CD4-positive, alpha-beta T cell (primary cell): ENCODE measurements around the gene RHBDL3. TPM values are rescaled to one million over a fixed set of nuclear protein-coding genes. Genes with fewer than 3 reads are reported as not detected.

Experiments
- ATAC-seq: fragments of 200-7000 bp; cut with Tn5 transposase; one replicate; pipeline ENCODE4 v1.10.0; 2022; ENCODE audit warnings: mild to moderate bottlenecking; ENCODE audit not compliant: poor library complexity
- CTCF ChIA-PET: fragments of 350-600 bp; sonication (Branson Sonifier 250); formaldehyde crosslinking; loops from one replicate; lab custom pipeline; 2021; ENCODE audit warnings: antibody characterized with exemption, inconsistent platforms; lab: Charles Lee
- POLR2A ChIA-PET: fragments of 350-600 bp; sonication (Branson Sonifier 250); formaldehyde crosslinking; loops from one replicate; lab custom pipeline; 2021; ENCODE audit warnings: antibody characterized with exemption, inconsistent platforms; lab: Charles Lee
- DNase-seq, 14 experiments: peaks; one replicate each; pipeline ENCODE4 v3.0.0-alpha.2; 2013 to 2020; ENCODE audit warnings: mixed read lengths in 2 of 14
- H3K27ac ChIP-seq, 2 donors: one replicate each; pipeline versions ENCODE4 v1.5.1 to v1.7.0; 2013; ENCODE audit warnings: low read length in 2 of 2, low read depth in 1 of 2, mild to moderate bottlenecking in 1 of 2
- H3K27me3 ChIP-seq, 2 experiments: 1 replicate in 1 of 2; 2 replicates in 1 of 2; pipeline versions ENCODE4 v1.6.1 to v1.7.0; 2013; ENCODE audit warnings: low read length in 2 of 2, control low read depth in 1 of 2, mild to moderate bottlenecking in 1 of 2, moderate library complexity in 1 of 2; ENCODE audit not compliant: insufficient read depth in 2 of 2, control insufficient read depth in 1 of 2
- H3K36me3 ChIP-seq: one replicate; pipeline ENCODE4 v1.6.1; 2013; ENCODE audit warnings: low read length, control low read depth; ENCODE audit not compliant: insufficient read depth
- H3K4me1 ChIP-seq: one replicate; pipeline ENCODE4 v1.6.1; 2013; ENCODE audit warnings: low read length, control low read depth; ENCODE audit not compliant: insufficient read depth
- H3K4me3 ChIP-seq: one replicate; pipeline ENCODE4 v1.5.1; 2013; ENCODE audit warnings: mild to moderate bottlenecking, low read length, moderate library complexity
- H3K9me3 ChIP-seq, 2 experiments: 1 replicate in 1 of 2; 2 replicates in 1 of 2; pipeline versions ENCODE4 v1.6.1 to v1.7.0; 2013; ENCODE audit warnings: low read length in 2 of 2, mild to moderate bottlenecking in 2 of 2, control low read depth in 1 of 2, moderate library complexity in 1 of 2; ENCODE audit not compliant: control insufficient read depth in 1 of 2, insufficient read depth in 1 of 2
- H3K27ac Mint-ChIP-seq: one replicate; pipeline ENCODE4 v1.8.0; 2020; ENCODE audit warnings: mixed read lengths
- H3K27me3 Mint-ChIP-seq: one replicate; pipeline ENCODE4 v1.8.0; 2021; ENCODE audit warnings: mixed read lengths
- H3K36me3 Mint-ChIP-seq: one replicate; pipeline ENCODE4 v1.8.0; 2021; ENCODE audit warnings: low read depth, mixed read lengths
- H3K4me1 Mint-ChIP-seq: one replicate; pipeline ENCODE4 v1.8.0; 2021; ENCODE audit warnings: low read depth, mixed read lengths
- H3K4me3 Mint-ChIP-seq: one replicate; pipeline ENCODE4 v1.8.0; 2020; ENCODE audit warnings: mild to moderate bottlenecking, mixed read lengths
- H3K9me3 Mint-ChIP-seq: one replicate; pipeline ENCODE4 v1.8.0; 2020; ENCODE audit warnings: mixed read lengths
- intact Hi-C, 2 experiments: fragments of 100-400 bp; cut with DNase I in 1 of 2; cut with micrococcal nuclease in 1 of 2; formaldehyde crosslinking; loops; one replicate each; pipeline versions ENCODE4 v1.15.1 to v1.9.0; 2023 to 2025; cut with DNase I, micrococcal nuclease
- total RNA-seq, 174 experiments: library from RNA in 2 of 174; stranded (reverse) in 2 of 174; gene quantifications; one replicate each; pipeline ENCODE4 v1.2.3 and lab custom pipeline; 2021 to 2026
- TF ChIP-seq, protein P1 (sequence below): fragments of 200-600 bp; IDR thresholded peaks from one replicate; pipeline ENCODE4 v1.8.0; 2022; ENCODE audit warnings: antibody characterized with exemption, mild to moderate bottlenecking

Gene RHBDL3
- total RNA-seq, 2 experiments from 2014 or later, result 0.08 TPM; not detected in 1

DNA sequence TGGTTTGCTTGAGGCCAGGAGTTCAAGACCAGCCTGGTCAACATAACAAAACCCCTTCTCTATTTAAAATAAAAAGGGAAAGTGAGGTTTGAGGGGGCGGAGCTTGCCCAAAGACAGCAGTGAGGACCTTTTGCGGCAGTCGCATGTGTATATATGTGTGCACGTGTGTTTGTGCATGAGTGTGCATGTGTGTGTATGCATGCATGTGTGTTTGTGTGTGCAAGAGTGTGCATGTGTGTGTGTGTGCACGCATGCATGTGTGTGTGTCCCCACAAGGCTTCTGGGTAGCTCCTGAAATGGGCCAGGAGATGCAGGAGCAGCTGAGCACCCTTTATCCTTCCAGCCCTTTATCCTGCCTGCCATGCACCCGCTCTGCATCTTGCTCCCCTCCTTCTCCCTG lies 9.0 kb downstream of the RHBDL3 start:
- no peak for ATAC-seq
- no peaks in the 10 kb centered on the region for H3K4me1 Mint-ChIP-seq
- no peak overlapping the region for H3K4me3 Mint-ChIP-seq
- DNase-seq, result no peak
- POLR2A ChIA-PET, result no interaction called here
- H3K36me3 Mint-ChIP-seq, result no peaks in the 10 kb centered on the region
- no peaks in the 10 kb centered on the region for H3K9me3 Mint-ChIP-seq
- Histone ChIP-seq H3K27ac (no peak overlapping the region), H3K9me3 (no peaks in the 10 kb centered on the region), H3K4me1 (peaks cover 3% of the 10 kb centered on the region), H3K4me3 (no peak overlapping the region), H3K27me3 (peaks cover 10 to 13% of the 10 kb centered on the region in 2 experiments), H3K36me3 (no peaks in the 10 kb centered on the region)
- CTCF ChIA-PET, result no interaction called here
- TF ChIP-seq, protein P1, sequence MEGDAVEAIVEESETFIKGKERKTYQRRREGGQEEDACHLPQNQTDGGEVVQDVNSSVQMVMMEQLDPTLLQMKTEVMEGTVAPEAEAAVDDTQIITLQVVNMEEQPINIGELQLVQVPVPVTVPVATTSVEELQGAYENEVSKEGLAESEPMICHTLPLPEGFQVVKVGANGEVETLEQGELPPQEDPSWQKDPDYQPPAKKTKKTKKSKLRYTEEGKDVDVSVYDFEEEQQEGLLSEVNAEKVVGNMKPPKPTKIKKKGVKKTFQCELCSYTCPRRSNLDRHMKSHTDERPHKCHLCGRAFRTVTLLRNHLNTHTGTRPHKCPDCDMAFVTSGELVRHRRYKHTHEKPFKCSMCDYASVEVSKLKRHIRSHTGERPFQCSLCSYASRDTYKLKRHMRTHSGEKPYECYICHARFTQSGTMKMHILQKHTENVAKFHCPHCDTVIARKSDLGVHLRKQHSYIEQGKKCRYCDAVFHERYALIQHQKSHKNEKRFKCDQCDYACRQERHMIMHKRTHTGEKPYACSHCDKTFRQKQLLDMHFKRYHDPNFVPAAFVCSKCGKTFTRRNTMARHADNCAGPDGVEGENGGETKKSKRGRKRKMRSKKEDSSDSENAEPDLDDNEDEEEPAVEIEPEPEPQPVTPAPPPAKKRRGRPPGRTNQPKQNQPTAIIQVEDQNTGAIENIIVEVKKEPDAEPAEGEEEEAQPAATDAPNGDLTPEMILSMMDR, result no peak
- H3K27me3 Mint-ChIP-seq, result peaks cover 44% of the 10 kb centered on the region
- intact Hi-C loops, result no loop called here
- H3K27ac Mint-ChIP-seq, result no peak overlapping the region

DNA sequence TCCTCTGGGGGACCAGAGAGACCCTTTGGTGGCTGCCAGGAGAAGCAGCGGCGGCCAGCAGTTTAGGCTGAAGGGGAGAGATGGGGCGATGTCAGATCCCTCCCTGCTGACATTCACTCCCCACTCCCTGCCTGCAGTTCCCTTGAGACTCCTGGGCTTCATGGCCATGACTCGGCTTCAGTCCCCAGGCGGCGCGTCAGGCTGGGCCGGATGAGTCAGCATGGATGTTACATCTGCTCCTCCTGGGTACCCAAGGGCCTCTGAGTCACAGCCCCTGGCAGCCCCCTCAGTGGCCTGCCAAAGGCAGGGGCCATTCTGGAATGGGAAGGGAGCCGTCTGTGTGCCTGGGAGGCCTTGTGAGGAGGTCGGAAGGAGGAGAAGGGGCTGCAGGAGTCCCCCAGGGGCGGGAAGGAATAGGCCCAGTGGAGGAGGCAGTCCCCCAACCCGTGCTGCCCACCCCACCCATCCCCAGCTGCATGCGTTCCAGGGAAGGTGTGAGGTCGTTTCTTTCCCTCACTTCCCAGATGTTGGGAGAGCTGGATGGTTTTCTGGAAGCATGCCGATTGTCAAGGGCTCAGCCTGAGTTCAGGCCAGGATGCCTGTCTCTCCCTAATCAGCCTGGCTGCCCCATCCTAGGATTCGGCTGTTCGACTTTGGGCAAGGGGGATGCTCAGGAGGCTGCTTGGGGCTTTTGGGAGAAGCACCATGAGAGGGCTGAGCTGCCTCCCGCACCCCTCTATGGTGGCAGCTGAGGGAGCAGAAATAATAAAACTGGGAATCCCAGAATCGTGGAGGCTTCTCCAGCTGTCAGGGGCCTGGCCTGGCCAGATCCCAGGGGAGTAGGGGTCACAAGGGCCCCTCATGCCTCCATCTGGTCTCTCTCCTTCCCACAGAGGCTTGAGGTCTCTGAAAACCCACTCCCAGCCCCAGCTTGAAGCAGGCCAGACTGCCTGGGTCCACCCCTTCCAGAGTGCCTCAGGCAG lies 9.7 kb downstream of the RHBDL3 start:
- H3K4me1 Mint-ChIP-seq, result no peaks in the 10 kb centered on the region
- peaks cover 3% of the 10 kb centered on the region for H3K4me1 ChIP-seq
- DNase-seq (peak in 2 of 14 experiments; percentile 51 to 64), ATAC-seq (no peak)
- H3K27me3 Mint-ChIP-seq, result peaks cover 40% of the 10 kb centered on the region
- H3K4me3 ChIP-seq, result no peak overlapping the region
- intact Hi-C loops, result no loop called here
- H3K9me3 Mint-ChIP-seq, result no peaks in the 10 kb centered on the region
- H3K27me3 ChIP-seq, result peaks cover 3 to 8% of the 10 kb centered on the region in 2 experiments
- POLR2A ChIA-PET, result no interaction called here
- no peaks in the 10 kb centered on the region for H3K9me3 ChIP-seq
- no peaks in the 10 kb centered on the region for H3K36me3 ChIP-seq
- H3K27ac ChIP-seq, result no peak overlapping the region
- no peaks in the 10 kb centered on the region for H3K36me3 Mint-ChIP-seq
- H3K4me3 Mint-ChIP-seq, result no peak overlapping the region
- CTCF ChIA-PET, result no interaction called here
- no peak overlapping the region for H3K27ac Mint-ChIP-seq
- TF ChIP-seq, protein P1, result no peak

DNA sequence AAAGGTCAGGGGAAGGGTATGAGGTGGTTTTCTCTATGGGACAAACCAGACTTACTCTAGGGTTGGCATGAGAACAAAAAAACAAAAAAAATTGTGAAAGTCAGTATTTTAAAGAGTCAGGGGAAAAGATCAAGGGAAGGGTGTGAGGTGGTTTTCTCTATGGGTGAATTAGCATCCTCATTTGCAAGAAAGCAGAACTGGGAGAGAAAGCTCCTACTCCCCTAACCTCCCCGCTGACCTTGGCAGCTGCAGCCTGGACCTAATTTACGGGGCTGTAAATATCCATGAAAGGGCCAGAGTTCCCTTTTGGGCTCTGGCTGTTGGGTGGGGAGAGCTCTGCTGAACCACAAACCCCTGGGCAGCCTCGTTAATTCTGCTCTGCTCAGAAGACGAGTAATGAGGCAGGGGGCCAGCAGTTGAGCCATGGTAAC lies 10.6 kb downstream of the RHBDL3 start:
- no peak for ATAC-seq
- peaks cover 0 to 3% of the 10 kb centered on the region in 2 experiments for H3K27me3 ChIP-seq
- intact Hi-C loops, result no loop called here
- H3K27ac ChIP-seq, result no peak overlapping the region
- no peaks in the 10 kb centered on the region for H3K36me3 ChIP-seq
- H3K27me3 Mint-ChIP-seq, result peaks cover 33% of the 10 kb centered on the region
- H3K4me1 Mint-ChIP-seq, result no peaks in the 10 kb centered on the region
- peak in 2 of 14 experiments; percentile 20 to 27 for DNase-seq
- no peak overlapping the region for H3K27ac Mint-ChIP-seq
- H3K36me3 Mint-ChIP-seq, result no peaks in the 10 kb centered on the region
- CTCF ChIA-PET, result no interaction called here
- no peaks in the 10 kb centered on the region for H3K9me3 ChIP-seq
- TF ChIP-seq, protein P1, result no peak
- no peak overlapping the region for H3K4me3 ChIP-seq
- H3K4me3 Mint-ChIP-seq, result no peak overlapping the region
- peaks cover 3% of the 10 kb centered on the region for H3K4me1 ChIP-seq
- no peaks in the 10 kb centered on the region for H3K9me3 Mint-ChIP-seq
- POLR2A ChIA-PET, result no interaction called here
